Measurements from ENCODE around the gene TRERF1. TPM values are rescaled to one million over a fixed set of nuclear protein-coding genes. Genes with fewer than 3 reads are reported as not detected.
A peak's percentile ranks its signal among the peaks of the same experiment; 100 is the strongest.

The TRERF1 gene
- total and polyA plus RNA-seq, 5 donors from 2014 or later, result 2.3 to 55.7 (median 4.7) TPM

GRCh38 chr6:42339991-42340401, 111.7 kb downstream of the TRERF1 start:
- H3K4me1 Mint-ChIP-seq, result peaks cover 24 to 63% (median 60%) of the 10 kb centered on the region in 4 donors
- peak overlapping the region; percentile 27 to 89 (median 68) for H3K27ac Mint-ChIP-seq
- peak; percentile 72 to 84 for ATAC-seq (ENCODE audit: low read depth in 2 of 2)

GRCh38 chr6:42338744-42339222, 112.9 kb downstream of the TRERF1 start:
- peak overlapping the region in 2 of 3 donors; percentile 68 to 80 for H3K27ac Mint-ChIP-seq
- ATAC-seq (ENCODE audit: low read depth in 2 of 2), result no peak

More at GRCh38 chr6:42339991-42340401, 111.7 kb downstream of the TRERF1 start:
- DNase-seq, result peak in 1 of 3 donors; percentile 73
- Histone ChIP-seq H3K36me3 (ENCODE audit: control insufficient read depth, insufficient read depth, low read length) (peaks cover 8% of the 10 kb centered on the region), H3K4me3 (ENCODE audit: low read depth, low read length) (peak overlapping the region; percentile 28), H3K4me1 (ENCODE audit: control insufficient read depth, insufficient read depth, low read length, poor library complexity, severe bottlenecking) (peaks cover 11% of the 10 kb centered on the region), H3K9me3 (ENCODE audit: control insufficient read depth in 2 of 2, low read length in 2 of 2) (no peaks in the 10 kb centered on the region), H3K27ac (ENCODE audit: insufficient read depth, low read length, poor library complexity, severe bottlenecking) (peak overlapping the region; percentile 18), H3K27me3 (ENCODE audit: control insufficient read depth, insufficient read depth, low read length) (no peaks in the 10 kb centered on the region)
- no peaks in the 10 kb centered on the region for H3K27me3 Mint-ChIP-seq
- peaks cover 24% of the 10 kb centered on the region for H3K36me3 Mint-ChIP-seq
- no peaks in the 10 kb centered on the region for H3K9me3 Mint-ChIP-seq
- H3K4me3 Mint-ChIP-seq, result peak overlapping the region in 3 of 4 donors; percentile 13 to 68 (median 39)

GRCh38 chr6:42337985-42338743, 113.6 kb downstream of the TRERF1 start:
- peaks cover 12% of the 10 kb centered on the region for H3K4me1 ChIP-seq (ENCODE audit: control insufficient read depth, insufficient read depth, low read length, poor library complexity, severe bottlenecking)
- Mint-ChIP-seq H3K4me3 (no peak overlapping the region), H3K4me1 (peaks cover 19 to 64% (median 54%) of the 10 kb centered on the region in 4 donors), H3K27me3 (no peaks in the 10 kb centered on the region), H3K36me3 (peaks cover 16% of the 10 kb centered on the region), H3K9me3 (no peaks in the 10 kb centered on the region), H3K27ac (peak overlapping the region in 2 of 3 donors; percentile 68 to 75)
- H3K27me3 ChIP-seq (ENCODE audit: control insufficient read depth, insufficient read depth, low read length), result no peaks in the 10 kb centered on the region
- no peaks in the 10 kb centered on the region for H3K9me3 ChIP-seq (ENCODE audit: control insufficient read depth in 2 of 2, low read length in 2 of 2)
- no peak overlapping the region for H3K4me3 ChIP-seq (ENCODE audit: low read depth, low read length)
- DNase-seq, result no peak
- no peaks in the 10 kb centered on the region for H3K36me3 ChIP-seq (ENCODE audit: control insufficient read depth, insufficient read depth, low read length)
- no peak overlapping the region for H3K27ac ChIP-seq (ENCODE audit: insufficient read depth, low read length, poor library complexity, severe bottlenecking)
- ATAC-seq (ENCODE audit: low read depth in 2 of 2), result no peak

More at GRCh38 chr6:42338744-42339222, 112.9 kb downstream of the TRERF1 start:
- Histone ChIP-seq H3K36me3 (ENCODE audit: control insufficient read depth, insufficient read depth, low read length) (no peaks in the 10 kb centered on the region), H3K27me3 (ENCODE audit: control insufficient read depth, insufficient read depth, low read length) (no peaks in the 10 kb centered on the region), H3K4me3 (ENCODE audit: low read depth, low read length) (no peak overlapping the region), H3K4me1 (ENCODE audit: control insufficient read depth, insufficient read depth, low read length, poor library complexity, severe bottlenecking) (peaks cover 12% of the 10 kb centered on the region), H3K27ac (ENCODE audit: insufficient read depth, low read length, poor library complexity, severe bottlenecking) (no peak overlapping the region), H3K9me3 (ENCODE audit: control insufficient read depth in 2 of 2, low read length in 2 of 2) (no peaks in the 10 kb centered on the region)
- Mint-ChIP-seq H3K9me3 (no peaks in the 10 kb centered on the region), H3K4me1 (peaks cover 19 to 67% (median 59%) of the 10 kb centered on the region in 4 donors), H3K36me3 (peaks cover 21% of the 10 kb centered on the region), H3K27me3 (no peaks in the 10 kb centered on the region), H3K4me3 (peak overlapping the region in 1 of 4 donors; percentile 33)
- no peak for DNase-seq

GRCh38 chr6:42336431-42336830, 115.3 kb downstream of the TRERF1 start:
- no peaks in the 10 kb centered on the region for H3K36me3 ChIP-seq (ENCODE audit: control insufficient read depth, insufficient read depth, low read length)
- H3K4me1 Mint-ChIP-seq, result peaks cover 15 to 62% (median 52%) of the 10 kb centered on the region in 4 donors

GRCh38 chr6:42335896-42336295, 115.8 kb downstream of the TRERF1 start:
- H3K27ac ChIP-seq (ENCODE audit: insufficient read depth, low read length, poor library complexity, severe bottlenecking), result no peak overlapping the region
- ATAC-seq (ENCODE audit: low read depth in 2 of 2) (no peak), DNase-seq (no peak)
- Mint-ChIP-seq H3K27me3 (no peaks in the 10 kb centered on the region), H3K36me3 (peaks cover 16% of the 10 kb centered on the region), H3K4me3 (no peak overlapping the region), H3K27ac (peak overlapping the region in 1 of 3 donors; percentile 62), H3K4me1 (peaks cover 11 to 62% (median 48%) of the 10 kb centered on the region in 4 donors), H3K9me3 (no peaks in the 10 kb centered on the region)
- peaks cover 6% of the 10 kb centered on the region for H3K4me1 ChIP-seq (ENCODE audit: control insufficient read depth, insufficient read depth, low read length, poor library complexity, severe bottlenecking)
- no peak overlapping the region for H3K4me3 ChIP-seq (ENCODE audit: low read depth, low read length)
- H3K36me3 ChIP-seq (ENCODE audit: control insufficient read depth, insufficient read depth, low read length), result no peaks in the 10 kb centered on the region
- no peaks in the 10 kb centered on the region for H3K27me3 ChIP-seq (ENCODE audit: control insufficient read depth, insufficient read depth, low read length)
- H3K9me3 ChIP-seq (ENCODE audit: control insufficient read depth in 2 of 2, low read length in 2 of 2), result no peaks in the 10 kb centered on the region

More at GRCh38 chr6:42336431-42336830, 115.3 kb downstream of the TRERF1 start:
- H3K4me1 ChIP-seq (ENCODE audit: control insufficient read depth, insufficient read depth, low read length, poor library complexity, severe bottlenecking), result peaks cover 11% of the 10 kb centered on the region
- DNase-seq (no peak), ATAC-seq (ENCODE audit: low read depth in 2 of 2) (no peak)
- no peak overlapping the region for H3K4me3 ChIP-seq (ENCODE audit: low read depth, low read length)
- no peak overlapping the region for H3K4me3 Mint-ChIP-seq
- H3K9me3 ChIP-seq (ENCODE audit: control insufficient read depth in 2 of 2, low read length in 2 of 2), result no peaks in the 10 kb centered on the region
- H3K36me3 Mint-ChIP-seq, result peaks cover 12% of the 10 kb centered on the region
- H3K27ac Mint-ChIP-seq, result peak overlapping the region in 2 of 3 donors; percentile 49 to 83
- H3K27me3 Mint-ChIP-seq, result no peaks in the 10 kb centered on the region
- H3K27me3 ChIP-seq (ENCODE audit: control insufficient read depth, insufficient read depth, low read length), result no peaks in the 10 kb centered on the region
- H3K27ac ChIP-seq (ENCODE audit: insufficient read depth, low read length, poor library complexity, severe bottlenecking), result no peak overlapping the region
- H3K9me3 Mint-ChIP-seq, result no peaks in the 10 kb centered on the region

- no peak overlapping the region for H3K4me3 ChIP-seq (ENCODE audit: low read depth, low read length)
These were observed 116.9 kb downstream of the TRERF1 start for GRCh38 chr6:42334870-42335269.

GRCh38 chr6:42333612-42334011, 118.1 kb downstream of the TRERF1 start:
- Histone ChIP-seq H3K4me3 (ENCODE audit: low read depth, low read length) (no peak overlapping the region), H3K9me3 (ENCODE audit: control insufficient read depth in 2 of 2, low read length in 2 of 2) (no peaks in the 10 kb centered on the region), H3K27ac (ENCODE audit: insufficient read depth, low read length, poor library complexity, severe bottlenecking) (no peak overlapping the region), H3K4me1 (ENCODE audit: control insufficient read depth, insufficient read depth, low read length, poor library complexity, severe bottlenecking) (peaks cover 3% of the 10 kb centered on the region), H3K36me3 (ENCODE audit: control insufficient read depth, insufficient read depth, low read length) (no peaks in the 10 kb centered on the region), H3K27me3 (ENCODE audit: control insufficient read depth, insufficient read depth, low read length) (no peaks in the 10 kb centered on the region)
- ATAC-seq (ENCODE audit: low read depth in 2 of 2) (no peak), DNase-seq (no peak)
- Mint-ChIP-seq H3K27me3 (no peaks in the 10 kb centered on the region), H3K4me1 (peaks cover 0 to 46% (median 33%) of the 10 kb centered on the region in 4 donors), H3K4me3 (no peak overlapping the region), H3K9me3 (no peaks in the 10 kb centered on the region), H3K27ac (peak overlapping the region in 2 of 3 donors; percentile 20 to 25), H3K36me3 (peaks cover 20% of the 10 kb centered on the region)

More at GRCh38 chr6:42334870-42335269, 116.9 kb downstream of the TRERF1 start:
- Histone ChIP-seq H3K4me1 (ENCODE audit: control insufficient read depth, insufficient read depth, low read length, poor library complexity, severe bottlenecking) (peaks cover 3% of the 10 kb centered on the region), H3K9me3 (ENCODE audit: control insufficient read depth in 2 of 2, low read length in 2 of 2) (no peaks in the 10 kb centered on the region), H3K36me3 (ENCODE audit: control insufficient read depth, insufficient read depth, low read length) (no peaks in the 10 kb centered on the region), H3K27me3 (ENCODE audit: control insufficient read depth, insufficient read depth, low read length) (no peaks in the 10 kb centered on the region), H3K27ac (ENCODE audit: insufficient read depth, low read length, poor library complexity, severe bottlenecking) (no peak overlapping the region)
- Mint-ChIP-seq H3K36me3 (peaks cover 20% of the 10 kb centered on the region), H3K9me3 (no peaks in the 10 kb centered on the region), H3K27ac (no peak overlapping the region), H3K4me1 (peaks cover 7 to 57% (median 42%) of the 10 kb centered on the region in 4 donors), H3K27me3 (no peaks in the 10 kb centered on the region), H3K4me3 (no peak overlapping the region)
- ATAC-seq (ENCODE audit: low read depth in 2 of 2) (no peak), DNase-seq (no peak)

Data from CD4-positive, CD25-positive, alpha-beta regulatory T cell (primary cell).